Measurements from ENCODE around the gene ARHGEF40.
"Not testable (repeated sequence)": the region's sequence is repeated elsewhere in the genome, so short reads cannot be mapped to it uniquely, and the experiment has no call there.

Gene ARHGEF40

GRCh38 chr14:21040370-21040925 is 29.7 kb upstream of the ARHGEF40 start:
- DNase-seq: no peak

- DNase-seq: not testable (repeated sequence)
These were observed 29.2 kb upstream of the ARHGEF40 start for GRCh38 chr14:21040941-21041340.

GRCh38 chr14:21041676-21042433 is 28.2 kb upstream of the ARHGEF40 start, which contains the start of gene RNASE7:
RNASE7 (plus strand) TSS chr14:21042362; CDS start chr14:21042993, 631 bp downstream.
- peak; percentile 1 for DNase-seq

GRCh38 chr14:21042918-21043317 is 27.2 kb upstream of the ARHGEF40 start:
- DNase-seq: no peak

- peak; percentile 2 for DNase-seq
These were observed 26.6 kb upstream of the ARHGEF40 start for GRCh38 chr14:21043387-21043973.

- DNase-seq: peak; percentile 20
These were observed 26.0 kb upstream of the ARHGEF40 start for GRCh38 chr14:21043974-21044618.

- DNase-seq: no peak
These were observed 22.7 kb upstream of the ARHGEF40 start for GRCh38 chr14:21047378-21047781.

GRCh38 chr14:21048638-21049037 is 21.5 kb upstream of the ARHGEF40 start:
- no peak for DNase-seq

- DNase-seq: no peak
These were observed 20.8 kb upstream of the ARHGEF40 start for GRCh38 chr14:21049271-21049673.

- no peak for DNase-seq
These were observed 19.5 kb upstream of the ARHGEF40 start for GRCh38 chr14:21050597-21050996.

- DNase-seq: no peak
These were observed 16.7 kb upstream of the ARHGEF40 start for GRCh38 chr14:21053184-21054122.

- no peak for DNase-seq
These were observed 15.9 kb upstream of the ARHGEF40 start for GRCh38 chr14:21054123-21054767.

GRCh38 chr14:21054768-21055145 is 15.3 kb upstream of the ARHGEF40 start:
- DNase-seq: no peak

- DNase-seq: no peak
These were observed 14.5 kb upstream of the ARHGEF40 start for GRCh38 chr14:21055432-21056117.

GRCh38 chr14:21056520-21057163 is 13.5 kb upstream of the ARHGEF40 start:
- DNase-seq: no peak

- DNase-seq: no peak
These were observed 12.1 kb upstream of the ARHGEF40 start, which contains the start of gene RNASE8 for GRCh38 chr14:21057803-21058675. RNASE8 (plus strand) TSS chr14:21057822; CDS start chr14:21057893, 71 bp downstream.

- DNase-seq: no peak
These were observed 11.2 kb upstream of the ARHGEF40 start for GRCh38 chr14:21058903-21059302.

GRCh38 chr14:21059842-21060613 is 10.1 kb upstream of the ARHGEF40 start:
- DNase-seq: no peak
